ENCODE measurements around the gene ENOPH1. TPM values are rescaled to one million over a fixed set of nuclear protein-coding genes. Genes with fewer than 3 reads are reported as not detected.

The ENOPH1 gene
- total RNA-seq, 1 experiment from 2014 or later, result 36.0 TPM

DNA sequence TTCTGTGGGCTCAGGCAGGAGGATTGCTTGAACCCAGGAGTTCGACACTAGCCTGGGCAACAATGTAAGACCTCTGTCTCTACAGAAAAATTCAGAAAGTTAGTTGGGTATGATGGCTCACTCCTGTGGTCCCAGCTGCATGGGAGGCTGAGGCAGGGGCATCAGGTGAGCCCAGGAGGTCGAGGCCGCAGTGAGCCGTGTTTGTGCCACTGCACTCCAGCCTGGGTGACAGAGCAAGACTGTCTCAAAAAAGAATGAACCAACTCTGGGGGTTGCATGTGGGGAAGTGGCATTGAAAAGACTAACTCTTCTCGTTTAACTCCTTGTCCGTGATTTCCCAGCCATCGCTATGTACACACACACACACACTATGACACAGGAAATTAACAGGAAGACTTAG is 26.9 kb downstream of the ENOPH1 start:
- BruUV-seq (replicated peaks), result no TSS peak
- DNase-seq (ENCODE audit: unreplicated experiment), result no peak
- Mint-ChIP-seq H3K9me3 (ENCODE audit: unreplicated experiment) (no peaks in the 10 kb centered on the region), H3K4me1 (ENCODE audit: insufficient read depth, unreplicated experiment) (peaks cover 6% of the 10 kb centered on the region), H3K27ac (ENCODE audit: low read depth, unreplicated experiment) (no peak overlapping the region), H3K36me3 (ENCODE audit: insufficient read depth, unreplicated experiment) (peaks cover 52% of the 10 kb centered on the region), H3K4me3 (ENCODE audit: unreplicated experiment) (no peak overlapping the region), H3K27me3 (ENCODE audit: insufficient read depth, unreplicated experiment) (no peaks in the 10 kb centered on the region)
- intact Hi-C loops (cut with micrococcal nuclease), result no loop called here
- CTCF ChIA-PET, result no interaction called here
- POLR2A ChIA-PET, result no interaction called here
- TF ChIP-seq, protein P1, sequence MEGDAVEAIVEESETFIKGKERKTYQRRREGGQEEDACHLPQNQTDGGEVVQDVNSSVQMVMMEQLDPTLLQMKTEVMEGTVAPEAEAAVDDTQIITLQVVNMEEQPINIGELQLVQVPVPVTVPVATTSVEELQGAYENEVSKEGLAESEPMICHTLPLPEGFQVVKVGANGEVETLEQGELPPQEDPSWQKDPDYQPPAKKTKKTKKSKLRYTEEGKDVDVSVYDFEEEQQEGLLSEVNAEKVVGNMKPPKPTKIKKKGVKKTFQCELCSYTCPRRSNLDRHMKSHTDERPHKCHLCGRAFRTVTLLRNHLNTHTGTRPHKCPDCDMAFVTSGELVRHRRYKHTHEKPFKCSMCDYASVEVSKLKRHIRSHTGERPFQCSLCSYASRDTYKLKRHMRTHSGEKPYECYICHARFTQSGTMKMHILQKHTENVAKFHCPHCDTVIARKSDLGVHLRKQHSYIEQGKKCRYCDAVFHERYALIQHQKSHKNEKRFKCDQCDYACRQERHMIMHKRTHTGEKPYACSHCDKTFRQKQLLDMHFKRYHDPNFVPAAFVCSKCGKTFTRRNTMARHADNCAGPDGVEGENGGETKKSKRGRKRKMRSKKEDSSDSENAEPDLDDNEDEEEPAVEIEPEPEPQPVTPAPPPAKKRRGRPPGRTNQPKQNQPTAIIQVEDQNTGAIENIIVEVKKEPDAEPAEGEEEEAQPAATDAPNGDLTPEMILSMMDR (IDR thresholded peaks at IDR 0.05; ENCODE audit: unreplicated experiment), result no peak

DNA sequence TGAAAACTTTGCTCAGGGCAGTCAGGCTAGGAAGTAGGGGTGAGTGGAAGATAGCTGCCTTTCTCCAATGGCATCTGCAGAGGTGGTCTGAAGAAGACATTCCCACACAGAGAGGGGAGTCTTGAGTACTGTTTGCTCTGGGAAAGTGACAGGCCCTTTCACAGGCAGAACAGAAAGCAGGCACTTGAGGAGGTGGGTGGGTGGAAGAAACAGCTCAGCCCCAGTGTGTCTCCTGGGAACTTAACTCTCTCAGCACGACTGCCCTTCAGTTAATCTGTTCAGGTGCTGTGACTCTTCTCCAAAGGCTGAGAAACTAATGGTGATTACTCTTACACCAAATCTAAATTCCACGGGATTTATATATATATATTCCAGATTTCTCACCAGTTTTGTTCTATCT is 28.3 kb downstream of the ENOPH1 start:
- ChIA-PET POLR2A (interaction anchor here (0.6 kb wide), 1 partner anchor 13 kb away, joined by 3 read pairs; no protein-coding TSS in a partner anchor), CTCF (interaction anchor here (1.1 kb wide), 1 partner anchor 341 kb away, joined by 3 read pairs; no protein-coding TSS in a partner anchor)
- no TSS peak for BruUV-seq (replicated peaks)
- DNase-seq (ENCODE audit: unreplicated experiment), result no peak
- Mint-ChIP-seq H3K9me3 (ENCODE audit: unreplicated experiment) (no peaks in the 10 kb centered on the region), H3K27me3 (ENCODE audit: insufficient read depth, unreplicated experiment) (no peaks in the 10 kb centered on the region), H3K36me3 (ENCODE audit: insufficient read depth, unreplicated experiment) (peaks cover 50% of the 10 kb centered on the region), H3K27ac (ENCODE audit: low read depth, unreplicated experiment) (peak overlapping the region; percentile 42), H3K4me3 (ENCODE audit: unreplicated experiment) (no peak overlapping the region), H3K4me1 (ENCODE audit: insufficient read depth, unreplicated experiment) (peaks cover 6% of the 10 kb centered on the region)
- intact Hi-C loops (cut with micrococcal nuclease), result no loop called here
- TF ChIP-seq, protein P1 (IDR thresholded peaks at IDR 0.05; ENCODE audit: unreplicated experiment), result no peak

DNA sequence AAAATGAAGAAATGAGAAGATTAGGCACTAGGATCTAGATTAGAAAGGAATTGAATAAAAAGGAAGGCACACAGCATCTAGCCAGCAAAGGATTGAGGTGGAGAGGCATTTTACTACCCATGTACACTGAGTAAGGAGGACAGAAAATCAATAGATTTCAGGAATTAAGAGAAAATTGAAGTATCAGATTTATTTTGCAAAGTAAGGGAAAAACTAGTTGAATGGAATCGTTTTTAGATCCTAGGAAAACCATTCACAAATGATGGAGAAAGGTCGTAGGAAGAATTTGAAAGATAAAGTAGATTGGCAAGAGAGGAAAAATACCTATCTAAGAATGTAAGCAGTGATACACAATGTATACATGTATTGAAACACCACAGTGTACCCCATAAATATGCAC is 31.3 kb downstream of the ENOPH1 start:
- no peaks in the 10 kb centered on the region for H3K9me3 Mint-ChIP-seq (ENCODE audit: unreplicated experiment)
- peaks cover 6% of the 10 kb centered on the region for H3K4me1 Mint-ChIP-seq (ENCODE audit: insufficient read depth, unreplicated experiment)
- no TSS peak for BruUV-seq (replicated peaks)
- H3K27me3 Mint-ChIP-seq (ENCODE audit: insufficient read depth, unreplicated experiment), result no peaks in the 10 kb centered on the region
- CTCF ChIA-PET, result interaction anchor here (0.5 to 1.7 kb wide), 8 partner anchors 9 to 424 kb away, joined by 3 to 8 read pairs (median 4); partner anchors contain the start of gene SCD5
- POLR2A ChIA-PET, result interaction anchor here (0.6 to 1.8 kb wide), 4 partner anchors 24 to 438 kb away, joined by 3 to 6 read pairs (median 3); no protein-coding TSS in a partner anchor
- TF ChIP-seq, protein P1 (IDR thresholded peaks at IDR 0.05; ENCODE audit: unreplicated experiment), result no peak
- peaks cover 36% of the 10 kb centered on the region for H3K36me3 Mint-ChIP-seq (ENCODE audit: insufficient read depth, unreplicated experiment)
- intact Hi-C loops (cut with micrococcal nuclease), result loop anchor here (1.0 to 10.0 kb wide), 5 partner anchors 261 to 823 kb away; partner anchors contain the start of genes COQ2 and LIN54
- no peak overlapping the region for H3K4me3 Mint-ChIP-seq (ENCODE audit: unreplicated experiment)
- DNase-seq (ENCODE audit: unreplicated experiment), result no peak
- peak overlapping the region; percentile 57 for H3K27ac Mint-ChIP-seq (ENCODE audit: low read depth, unreplicated experiment)

DNA sequence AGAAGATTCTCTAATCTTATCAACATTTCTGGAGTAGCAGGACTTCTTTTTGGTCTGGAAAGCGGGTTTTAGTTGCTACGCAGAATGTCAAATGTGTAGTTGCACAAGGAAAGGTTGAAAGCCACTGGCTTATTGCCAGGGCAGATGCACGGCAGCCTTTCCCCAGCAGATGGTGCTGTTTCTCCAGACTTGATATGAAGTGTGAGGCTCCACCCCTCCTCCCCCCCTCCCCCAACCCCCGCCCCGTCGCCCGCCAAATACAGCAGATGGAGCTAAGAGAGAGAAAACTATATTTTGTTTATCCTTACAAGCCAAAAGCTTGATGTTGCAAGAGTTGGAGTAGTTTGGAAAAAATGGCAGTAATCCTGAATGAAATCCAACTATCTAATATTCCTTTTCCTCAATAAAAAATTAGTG is 32.0 kb downstream of the ENOPH1 start:
- peaks cover 30% of the 10 kb centered on the region for H3K36me3 Mint-ChIP-seq (ENCODE audit: insufficient read depth, unreplicated experiment)
- no peak overlapping the region for H3K4me3 Mint-ChIP-seq (ENCODE audit: unreplicated experiment)
- H3K4me1 Mint-ChIP-seq (ENCODE audit: insufficient read depth, unreplicated experiment), result peaks cover 6% of the 10 kb centered on the region
- peak; percentile 90 for DNase-seq (ENCODE audit: unreplicated experiment)
- no peaks in the 10 kb centered on the region for H3K27me3 Mint-ChIP-seq (ENCODE audit: insufficient read depth, unreplicated experiment)
- no peaks in the 10 kb centered on the region for H3K9me3 Mint-ChIP-seq (ENCODE audit: unreplicated experiment)
- intact Hi-C loops (cut with micrococcal nuclease), result loop anchor here (1.0 to 10.0 kb wide), 5 partner anchors 260 to 822 kb away; partner anchors contain the start of genes COQ2 and LIN54
- TF ChIP-seq, protein P1 (IDR thresholded peaks at IDR 0.05; ENCODE audit: unreplicated experiment), result peak; percentile 86
- no TSS peak for BruUV-seq (replicated peaks)
- no peak overlapping the region for H3K27ac Mint-ChIP-seq (ENCODE audit: low read depth, unreplicated experiment)
- ChIA-PET POLR2A (interaction anchor here (0.6 to 1.8 kb wide), 3 partner anchors 25 to 98 kb away, joined by 3 to 6 read pairs (median 3); no protein-coding TSS in a partner anchor), CTCF (interaction anchor here (0.5 to 1.7 kb wide), 4 partner anchors 136 to 437 kb away, joined by 3 to 7 read pairs (median 3); partner anchors contain the start of gene SCD5)

Data from MCF 10A (cell line).